Stomach smooth muscle (tissue), 2 donors: ENCODE data around the gene FOXD1.
"Not testable (repeated sequence)": the region's sequence is repeated elsewhere in the genome, so short reads cannot be mapped to it uniquely, and the experiment has no call there.

Source experiments
- H3K27ac ChIP-seq: one replicate; pipeline ENCODE4 v1.7.0; 2013; ENCODE audit warnings: mild to moderate bottlenecking, low read length, inconsistent platforms
- H3K27me3 ChIP-seq, 2 donors: one replicate each; pipeline ENCODE4 v1.7.0; 2013; ENCODE audit warnings: low read length in 2 of 2; ENCODE audit not compliant: insufficient read depth in 2 of 2, control insufficient read depth in 1 of 2
- H3K36me3 ChIP-seq, 2 donors: one replicate each; pipeline ENCODE4 v1.7.0; 2013; ENCODE audit warnings: low read length in 2 of 2; ENCODE audit not compliant: control insufficient read depth in 2 of 2, insufficient read depth in 2 of 2
- H3K4me1 ChIP-seq: one replicate; pipeline ENCODE4 v1.7.0; 2013; ENCODE audit warnings: low read length; ENCODE audit not compliant: control insufficient read depth, insufficient read depth
- H3K4me3 ChIP-seq, 2 donors: one replicate each; pipeline ENCODE4 v1.7.0; 2013; ENCODE audit warnings: low read length in 2 of 2
- H3K9ac ChIP-seq, 2 donors: one replicate each; pipeline ENCODE4 v1.7.0; 2013; ENCODE audit warnings: low read length in 2 of 2, mild to moderate bottlenecking in 1 of 2
- H3K9me3 ChIP-seq, 2 donors: one replicate each; pipeline ENCODE4 v1.7.0; 2013; ENCODE audit warnings: low read length in 2 of 2; ENCODE audit not compliant: control insufficient read depth in 2 of 2
- donor health status: healthy.
- donor health status: Pancreatic carcinoma.

The FOXD1 gene

GRCh38 chr5:73464016-73464745, 15.6 kb upstream of the FOXD1 start:
- H3K9ac ChIP-seq, result no peak overlapping the region
- H3K36me3 ChIP-seq, result no peaks in the 10 kb centered on the region
- H3K4me3 ChIP-seq, result no peak overlapping the region
- no peaks in the 10 kb centered on the region for H3K9me3 ChIP-seq
- H3K27ac ChIP-seq, result no peak overlapping the region
- no peaks in the 10 kb centered on the region for H3K4me1 ChIP-seq
- peaks cover 2 to 6% of the 10 kb centered on the region in 2 donors for H3K27me3 ChIP-seq

GRCh38 chr5:73460133-73460532, 11.6 kb upstream of the FOXD1 start:
- no peaks in the 10 kb centered on the region for H3K4me1 ChIP-seq
- peaks cover 0 to 5% of the 10 kb centered on the region in 2 donors for H3K9me3 ChIP-seq
- no peaks in the 10 kb centered on the region for H3K36me3 ChIP-seq
- H3K27ac ChIP-seq, result no peak overlapping the region
- peaks cover 2 to 7% of the 10 kb centered on the region in 2 donors for H3K27me3 ChIP-seq
- no peak overlapping the region for H3K4me3 ChIP-seq
- H3K9ac ChIP-seq, result no peak overlapping the region

- H3K27me3 ChIP-seq, result peaks cover 5 to 12% of the 10 kb centered on the region in 2 donors
- H3K4me3 ChIP-seq, result no peak overlapping the region
- no peak overlapping the region for H3K27ac ChIP-seq
- H3K36me3 ChIP-seq, result no peaks in the 10 kb centered on the region
- H3K9ac ChIP-seq, result no peak overlapping the region
- H3K9me3 ChIP-seq, result peaks cover 0 to 5% of the 10 kb centered on the region in 2 donors
- H3K4me1 ChIP-seq, result no peaks in the 10 kb centered on the region
Observed at GRCh38 chr5:73459366-73459765, 10.8 kb upstream of the FOXD1 start.

- H3K27me3 ChIP-seq, result peaks cover 32 to 40% of the 10 kb centered on the region in 2 donors
- not testable (repeated sequence) for H3K27ac ChIP-seq, H3K9ac ChIP-seq, H3K4me3 ChIP-seq, H3K9me3 ChIP-seq, H3K4me1 ChIP-seq, H3K36me3 ChIP-seq
Observed at GRCh38 chr5:73456462-73456861, 7.9 kb upstream of the FOXD1 start.

GRCh38 chr5:73454379-73455036, 5.9 kb upstream of the FOXD1 start:
- Histone ChIP-seq H3K27me3 (peaks cover 46 to 56% of the 10 kb centered on the region in 2 donors), H3K4me1 (peaks cover 9% of the 10 kb centered on the region), H3K9ac (no peak overlapping the region), H3K27ac (no peak overlapping the region), H3K9me3 (peaks cover 0 to 5% of the 10 kb centered on the region in 2 donors), H3K4me3 (no peak overlapping the region), H3K36me3 (no peaks in the 10 kb centered on the region)

GRCh38 chr5:73452215-73452614, 3.6 kb upstream of the FOXD1 start:
- Histone ChIP-seq H3K4me1 (peaks cover 23% of the 10 kb centered on the region), H3K9me3 (peaks cover 0 to 5% of the 10 kb centered on the region in 2 donors), H3K27me3 (peaks cover 58 to 74% of the 10 kb centered on the region in 2 donors), H3K9ac (no peak overlapping the region), H3K4me3 (no peak overlapping the region), H3K36me3 (no peaks in the 10 kb centered on the region), H3K27ac (no peak overlapping the region)

GRCh38 chr5:73451224-73452130, 2.9 kb upstream of the FOXD1 start:
- peaks cover 61 to 77% of the 10 kb centered on the region in 2 donors for H3K27me3 ChIP-seq
- no peak overlapping the region for H3K27ac ChIP-seq
- H3K9me3 ChIP-seq, result peaks cover 0 to 2% of the 10 kb centered on the region in 2 donors
- no peak overlapping the region for H3K9ac ChIP-seq
- no peaks in the 10 kb centered on the region for H3K36me3 ChIP-seq
- peaks cover 23% of the 10 kb centered on the region for H3K4me1 ChIP-seq
- H3K4me3 ChIP-seq, result peak overlapping the region in 1 of 2 donors; percentile 8

- peaks cover 23% of the 10 kb centered on the region for H3K4me1 ChIP-seq
- H3K9ac ChIP-seq, result no peak overlapping the region
- peaks cover 63 to 81% of the 10 kb centered on the region in 2 donors for H3K27me3 ChIP-seq
- H3K9me3 ChIP-seq, result no peaks in the 10 kb centered on the region
- H3K4me3 ChIP-seq, result no peak overlapping the region
- no peaks in the 10 kb centered on the region for H3K36me3 ChIP-seq
- H3K27ac ChIP-seq, result no peak overlapping the region
Observed at GRCh38 chr5:73450672-73451223, 2.2 kb upstream of the FOXD1 start.

- Histone ChIP-seq H3K9ac (no peak overlapping the region), H3K27me3 (peaks cover 64 to 87% of the 10 kb centered on the region in 2 donors)
Observed at GRCh38 chr5:73450137-73450536, 1.6 kb upstream of the FOXD1 start.

More at GRCh38 chr5:73450137-73450536, 1.6 kb upstream of the FOXD1 start:
- Histone ChIP-seq H3K4me1 (peaks cover 23% of the 10 kb centered on the region), H3K4me3 (no peak overlapping the region), H3K27ac (no peak overlapping the region), H3K9me3 (no peaks in the 10 kb centered on the region), H3K36me3 (no peaks in the 10 kb centered on the region)
